ENCODE measurements around the gene FAM174B. TPM values are rescaled to one million over a fixed set of nuclear protein-coding genes. Genes with fewer than 3 reads are reported as not detected.

FAM174B gene
- total and polyA plus RNA-seq, 10 of the 15 experiments (the other 5 are each of a cell fraction or from before 2014, with no cell fraction given) = 0.71 to 15.9 (median 4.2) TPM

- no peaks in the 10 kb centered on the region for H3K79me2 ChIP-seq (ENCODE audit: control insufficient read depth, insufficient read depth, low read length)
- H2AFZ ChIP-seq (ENCODE audit: control insufficient read depth, low read depth, low read length) = no peak overlapping the region
- ChIA-PET CTCF (interaction anchor here (0.8 to 1.6 kb wide), 4 partner anchors 10 to 17 kb away, joined by 3 to 5 read pairs (median 4); no protein-coding TSS in a partner anchor), SMC1A (ENCODE audit: uncharacterized antibody, unreplicated experiment) (interaction anchor here (1.4 to 1.7 kb wide), 3 partner anchors 9 to 43 kb away, joined by 3 to 6 read pairs (median 5); no protein-coding TSS in a partner anchor), RAD21 (ENCODE audit: unreplicated experiment) (interaction anchor here (0.6 to 0.7 kb wide), 2 partner anchors 16 to 41 kb away, joined by 3 read pairs; no protein-coding TSS in a partner anchor), POLR2A (no interaction called here)
- no peaks in the 10 kb centered on the region for H3K9me3 ChIP-seq (replicated peaks; ENCODE audit: control insufficient read depth, insufficient read depth, low read length)
- no peak overlapping the region for H3K27ac ChIP-seq (ENCODE audit: control insufficient read depth, insufficient read depth)
- no peak overlapping the region for H3K9ac ChIP-seq (ENCODE audit: control insufficient read depth, insufficient read depth, low read length)
- H3K27me3 ChIP-seq (replicated peaks in 1 of 2; ENCODE audit: control insufficient read depth in 2 of 2, insufficient read depth in 2 of 2, low read length in 1 of 2) = no peaks in the 10 kb centered on the region
- no peak for DNase-seq (ENCODE audit: low read depth, low spot score)
- no peak overlapping the region for H3K4me2 ChIP-seq (ENCODE audit: control insufficient read depth, insufficient read depth)
- no peaks in the 10 kb centered on the region for H3K36me3 ChIP-seq (ENCODE audit: control insufficient read depth in 2 of 2, insufficient read depth in 2 of 2, low read length in 1 of 2)
- no peak overlapping the region for H3K4me3 ChIP-seq
- in situ Hi-C loops (cut with MboI) (no loop called here), intact Hi-C loops (cut with micrococcal nuclease; ENCODE audit: unreplicated experiment) (loop anchor here (10.0 kb wide), 1 partner anchor 245 kb away; no protein-coding TSS in a partner anchor)
- no peak for FAIRE-seq
- ATAC-seq = no peak
- WGBS (ENCODE audit: insufficient coverage, insufficient replicate concordance, low lambda C conversion rate, missing lambda C conversion rate) = 24% methylated on average over 2 of the region's 2 CpGs
- no peaks in the 10 kb centered on the region for H4K20me1 ChIP-seq (ENCODE audit: control insufficient read depth, insufficient read depth)
- no TSS peak for BruUV-seq (replicated peaks)
- peaks cover 13% of the 10 kb centered on the region for H3K4me1 ChIP-seq (ENCODE audit: control insufficient read depth, insufficient read depth, low read length)
- TF ChIP-seq CHD4 (IDR thresholded peaks at IDR 0.05) (no peak), PAX8 (IDR thresholded peaks at IDR 0.05) (no peak), CBFB (IDR thresholded peaks at IDR 0.05; ENCODE audit: low read depth) (no peak), KLF5 (IDR thresholded peaks at IDR 0.05; ENCODE audit: partially characterized antibody) (no peak), SMAD1 (IDR thresholded peaks at IDR 0.05; ENCODE audit: low read depth, partially characterized antibody) (no peak), HDAC2 (IDR thresholded peaks at IDR 0.05) (no peak), NBN (IDR thresholded peaks at IDR 0.05) (no peak), TCF12 (IDR thresholded peaks at IDR 0.05; ENCODE audit: low read depth, low read length) (no peak), STAT1 (conservative IDR thresholded peaks at IDR 0.05) (no peak), IRF5 (IDR thresholded peaks at IDR 0.05; ENCODE audit: borderline replicate concordance) (no peak), POLR2AphosphoS5 (IDR thresholded peaks at IDR 0.05; ENCODE audit: low read length) (no peak), PRDM15 (CRISPR knock-in tag; IDR thresholded peaks at IDR 0.05) (no peak), GABPA (IDR thresholded peaks at IDR 0.05; ENCODE audit: low read depth) (no peak), RB1 (IDR thresholded peaks at IDR 0.05; ENCODE audit: borderline replicate concordance) (no peak)
These were observed 13.9 kb upstream of the FAM174B start for GRCh38 chr15:92669432-92669831.
